Inflammatory macrophage treated with lipopolysaccharide for 1 hour (primary cell): ENCODE measurements around the gene RADIL.

Source experiments
- DNase-seq, 2 donors: peaks; one replicate each; pipeline ENCODE4 v3.0.0-alpha.2; 2020 to 2022

The RADIL gene

DNA sequence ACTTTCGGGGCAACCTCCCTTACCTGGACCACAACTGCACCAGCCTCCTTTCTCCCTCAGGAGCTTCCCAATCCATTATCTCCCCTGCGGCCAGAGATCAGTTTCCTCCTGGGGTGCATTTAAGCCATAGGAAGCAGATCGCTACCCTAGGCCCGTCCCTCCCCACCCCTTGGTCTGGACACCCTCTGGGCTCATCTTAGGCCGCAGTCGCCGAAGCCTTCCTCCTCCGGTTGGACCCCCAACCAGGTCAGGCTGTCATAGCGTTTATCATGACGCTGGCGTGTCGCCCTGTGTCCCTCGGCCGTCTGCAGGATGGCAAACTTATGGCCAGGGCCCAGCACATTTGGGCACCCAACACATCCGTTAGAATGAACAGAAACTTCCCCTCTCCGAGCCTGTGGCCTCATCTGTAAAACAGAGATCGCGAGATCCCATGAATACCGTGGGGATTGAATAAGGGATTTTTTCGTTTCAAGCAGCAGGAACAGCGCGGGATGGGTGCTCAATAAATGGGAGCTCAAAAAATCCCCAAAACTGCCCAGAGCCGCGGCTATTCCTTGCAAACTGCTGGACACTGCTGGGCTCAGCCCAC, 108.8 kb downstream of the RADIL start:
- peak; percentile 71 to 79 for DNase-seq

GRCh38 chr7:4774007-4774406, 109.5 kb downstream of the RADIL start:
- no peak for DNase-seq

DNA sequence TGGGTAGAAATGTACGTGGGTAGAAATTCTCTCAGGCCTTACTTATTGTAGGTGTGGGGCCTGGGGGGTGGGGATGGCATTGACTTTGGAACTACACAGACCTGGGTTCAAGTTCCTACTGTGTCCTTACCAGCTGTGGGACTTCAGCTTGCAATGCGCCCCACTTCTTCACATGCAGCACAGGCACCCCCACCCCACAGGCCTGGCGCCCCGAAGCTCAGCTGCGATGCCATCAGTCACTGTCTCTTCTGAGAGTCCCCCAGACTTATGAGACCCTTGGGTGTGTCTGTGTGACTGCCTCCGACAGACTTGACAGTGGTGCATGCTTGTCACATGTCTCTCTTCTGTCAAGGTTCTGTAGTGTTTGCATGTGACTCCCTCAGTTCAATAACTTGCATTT, 111.2 kb downstream of the RADIL start:
- no peak for DNase-seq

- no peak for DNase-seq
Observed at GRCh38 chr7:4771737-4772136, 111.8 kb downstream of the RADIL start.

DNA sequence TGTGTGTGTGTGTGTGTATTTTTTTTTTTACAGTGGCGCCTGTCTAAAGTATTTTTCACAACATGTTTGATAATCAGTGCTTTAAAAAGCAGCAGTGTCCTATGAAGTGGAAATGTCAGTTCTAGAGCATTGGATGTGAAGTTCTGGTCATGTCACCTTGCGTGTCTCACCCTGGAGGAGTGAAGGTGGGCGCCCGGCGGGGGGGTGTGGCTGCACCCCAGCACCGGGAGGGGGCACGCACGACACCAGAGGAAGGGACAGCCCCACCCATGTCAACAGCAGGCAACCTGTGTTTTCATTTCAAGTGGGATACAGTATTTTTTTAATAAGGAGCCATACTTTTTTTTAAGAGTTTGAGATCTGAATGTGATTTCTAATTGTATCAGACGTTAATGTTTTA, 112.6 kb downstream of the RADIL start:
- DNase-seq = no peak

GRCh38 chr7:4769761-4770160, 113.8 kb downstream of the RADIL start:
- DNase-seq = no peak

- DNase-seq = no peak
Observed at GRCh38 chr7:4768597-4769569, 114.6 kb downstream of the RADIL start.

DNA sequence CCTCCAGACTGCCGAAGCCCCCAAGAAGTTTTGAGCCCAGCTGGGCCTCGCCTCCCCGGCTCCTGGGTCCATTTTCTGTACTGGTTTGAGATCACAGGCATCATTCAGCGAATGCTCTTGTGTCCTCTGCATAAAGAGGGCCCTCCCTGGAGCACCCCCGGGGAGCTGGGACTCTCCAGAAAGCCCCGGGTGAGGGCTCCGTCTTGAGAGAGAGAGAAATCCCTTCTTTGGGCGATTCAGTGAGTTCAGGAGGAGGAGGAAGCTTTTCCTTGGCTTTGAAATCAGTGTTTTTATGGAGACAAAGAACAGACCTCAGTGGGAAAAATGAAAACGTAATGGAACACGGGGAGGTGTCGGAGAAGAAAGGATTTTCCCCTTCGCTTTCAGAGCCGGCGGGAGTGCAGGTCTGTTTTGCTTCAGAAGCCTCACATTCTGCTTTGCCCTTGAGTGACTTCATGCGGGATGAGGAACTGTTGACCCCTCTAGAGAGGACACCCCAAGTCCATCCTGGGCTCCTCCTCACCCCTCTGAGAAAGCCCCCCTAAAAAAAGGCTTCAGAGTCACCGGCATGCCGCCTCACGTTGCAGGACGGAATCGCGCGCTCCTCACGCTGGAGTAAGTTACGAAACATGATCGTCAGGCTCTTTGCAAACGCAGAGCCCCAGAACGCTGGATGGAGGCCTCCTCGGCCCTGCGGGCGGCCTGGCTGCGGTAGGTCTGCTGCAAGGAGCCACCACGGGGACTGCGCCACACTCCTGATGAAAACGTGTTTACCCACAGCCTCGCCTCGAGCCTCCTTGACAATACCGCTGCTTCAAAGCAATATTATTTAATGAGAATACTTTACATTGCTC, 116.6 kb downstream of the RADIL start:
- DNase-seq = no peak

DNA sequence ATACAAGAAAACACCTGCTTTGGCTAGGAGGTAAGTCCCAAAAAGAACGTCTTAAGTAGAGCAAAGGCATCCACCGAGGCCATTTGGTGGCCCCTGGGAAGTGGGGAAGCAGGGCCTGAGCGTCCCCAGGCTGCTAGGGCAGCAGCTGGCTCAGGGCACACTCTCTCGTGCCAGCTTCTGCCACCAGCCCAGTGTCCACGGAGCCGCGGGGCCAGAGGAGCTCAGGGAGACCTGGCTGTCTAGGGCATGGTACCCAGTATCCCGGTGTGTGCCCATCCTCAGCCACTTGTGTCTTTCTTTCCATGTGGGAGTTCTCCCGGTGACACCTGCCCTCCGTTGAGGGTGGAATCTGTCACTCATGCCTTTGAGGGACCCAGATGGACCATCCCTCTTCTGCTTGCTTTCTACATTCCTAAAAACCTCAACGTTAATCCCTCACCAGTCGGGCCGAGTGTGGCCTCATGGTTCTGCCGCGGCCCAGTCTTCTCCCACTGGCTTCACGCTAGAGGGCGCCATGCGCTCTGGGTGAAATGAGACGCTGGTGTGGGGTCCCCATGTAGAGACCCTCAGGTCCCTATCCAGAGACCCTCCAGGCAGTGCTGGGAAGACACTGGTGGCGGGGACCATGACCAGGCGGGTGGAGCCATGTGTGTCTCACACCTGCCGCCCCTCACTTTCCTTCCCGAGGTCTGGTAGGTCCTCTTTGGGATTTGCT, 117.6 kb downstream of the RADIL start:
- DNase-seq = no peak

- no peak for DNase-seq
Observed at GRCh38 chr7:4764402-4765007, 119.0 kb downstream of the RADIL start.

DNA sequence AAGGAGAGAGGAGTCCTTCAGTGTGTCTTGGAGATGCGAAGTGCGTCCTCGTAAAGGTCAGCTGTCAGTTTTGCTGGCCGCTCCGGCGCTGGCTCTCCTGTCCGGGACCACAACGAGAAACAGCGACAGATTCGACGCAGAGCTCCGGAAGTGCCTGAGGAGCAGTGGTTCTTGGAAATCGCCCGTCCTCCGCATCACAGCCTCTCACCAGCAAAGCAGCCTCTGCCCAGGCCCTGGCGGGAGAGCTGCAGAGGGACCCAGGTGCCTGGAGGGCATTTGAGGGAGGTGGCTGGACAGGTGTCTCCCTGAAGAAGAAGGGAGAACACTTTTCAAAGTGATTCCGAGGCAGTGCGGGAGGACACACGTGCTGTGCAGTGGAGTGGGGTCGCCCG, 119.7 kb downstream of the RADIL start:
- DNase-seq = no peak

GRCh38 chr7:4763091-4763793, 120.3 kb downstream of the RADIL start:
- no peak for DNase-seq

DNA sequence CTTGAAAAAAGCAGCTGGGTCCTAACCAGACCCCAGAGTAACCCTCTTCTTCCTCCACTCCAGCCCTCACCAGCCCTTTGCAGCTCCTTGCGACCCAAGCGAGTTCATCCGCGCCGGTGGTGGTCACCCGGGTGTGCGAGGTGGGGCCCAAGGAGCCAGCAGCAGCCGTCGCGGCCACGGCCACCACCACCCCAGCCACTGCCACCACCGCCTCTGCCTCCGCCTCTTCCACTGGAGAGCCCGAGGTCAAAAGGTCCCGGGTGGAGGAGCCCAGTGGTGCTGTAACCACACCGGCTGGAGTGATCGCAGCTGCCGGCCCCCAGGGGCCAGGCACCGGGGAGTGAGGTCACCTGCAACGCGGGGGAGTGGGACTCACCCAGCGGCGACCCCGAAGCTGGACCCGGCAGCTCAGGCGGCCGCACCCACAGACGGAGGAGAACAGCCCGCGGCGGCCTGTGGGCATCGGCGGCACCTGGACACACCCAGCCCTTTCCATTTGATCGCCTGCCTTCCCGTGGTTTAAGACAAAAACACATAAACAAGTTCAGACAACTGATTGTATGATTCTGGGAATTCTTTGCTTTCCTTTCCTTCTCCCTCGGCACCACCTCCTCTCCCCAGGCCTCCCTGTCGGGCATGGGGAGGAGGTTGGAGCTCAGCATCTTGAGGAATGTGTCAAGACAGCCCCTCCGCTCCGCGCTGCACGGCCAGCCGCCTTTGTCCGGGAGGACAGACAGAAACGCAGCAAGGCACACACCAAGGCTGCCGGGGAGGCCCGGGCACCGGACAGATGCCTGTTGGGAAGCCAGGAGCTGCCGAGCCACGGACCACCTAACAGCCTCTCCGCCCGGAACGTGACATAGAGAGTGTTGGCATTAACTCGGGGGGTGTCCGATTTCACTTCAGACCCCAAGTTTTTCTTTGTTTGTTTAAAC, 121.1 kb downstream of the RADIL start:
- no peak for DNase-seq

DNA sequence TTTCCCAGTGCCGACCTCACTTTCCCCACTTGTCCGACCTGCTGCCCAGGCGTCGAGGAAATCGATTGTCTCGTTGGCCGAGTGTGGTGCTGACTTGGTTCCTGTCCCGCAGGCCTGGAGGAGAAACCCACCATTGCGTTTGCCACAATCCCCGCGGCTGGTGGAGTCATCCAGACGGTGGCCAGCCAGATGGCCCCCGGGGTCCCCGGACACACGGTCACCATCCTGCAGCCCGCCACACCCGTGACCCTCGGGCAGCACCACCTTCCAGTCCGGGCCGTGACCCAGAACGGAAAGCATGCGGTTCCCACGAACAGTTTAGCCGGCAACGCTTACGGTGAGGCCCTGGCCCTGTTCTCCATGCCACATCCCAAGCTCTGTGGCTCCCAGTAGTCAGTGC, 122.6 kb downstream of the RADIL start:
- DNase-seq = no peak

- DNase-seq = no peak
Observed at GRCh38 chr7:4759211-4759610, 124.3 kb downstream of the RADIL start.

DNA sequence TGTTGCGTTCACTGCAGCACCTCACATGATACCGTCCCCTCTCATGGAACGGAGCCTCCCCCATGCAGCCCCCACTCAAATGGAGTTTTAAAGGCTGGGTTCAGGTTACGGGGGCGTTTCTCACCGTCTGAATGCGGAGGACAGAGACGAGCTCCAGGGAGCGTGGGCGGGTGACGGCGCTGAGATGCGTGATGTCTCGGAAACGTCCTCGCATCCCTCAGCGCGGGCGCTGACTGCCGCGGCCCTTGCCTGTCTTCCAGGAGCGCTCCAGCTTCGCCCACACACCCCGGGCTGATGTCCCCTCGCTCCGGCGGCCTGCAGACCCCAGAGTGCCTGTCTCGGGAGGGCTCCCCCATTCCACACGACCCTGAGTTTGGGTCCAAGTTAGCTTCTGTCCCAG, 124.7 kb downstream of the RADIL start:
- no peak for DNase-seq

DNA sequence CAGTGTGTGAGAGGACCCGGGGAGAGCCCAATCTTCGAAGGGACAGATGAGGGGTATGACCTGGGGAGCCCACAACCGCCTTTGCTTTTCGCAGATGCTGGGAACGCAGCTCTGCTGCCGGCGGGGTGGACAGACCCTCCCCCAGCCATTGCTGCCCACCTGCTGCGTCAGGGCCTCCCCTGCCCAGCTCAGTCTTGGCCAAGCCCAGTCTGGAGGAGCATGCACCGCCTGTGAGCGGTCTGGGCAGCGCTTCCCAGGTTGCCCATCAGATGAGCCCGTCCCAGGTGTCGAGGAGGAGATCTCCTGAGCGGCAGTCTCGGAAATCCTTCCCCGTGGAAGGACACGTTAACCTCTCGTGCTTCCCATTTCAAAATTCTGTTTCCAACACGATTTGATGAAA, 125.4 kb downstream of the RADIL start:
- DNase-seq = no peak

DNA sequence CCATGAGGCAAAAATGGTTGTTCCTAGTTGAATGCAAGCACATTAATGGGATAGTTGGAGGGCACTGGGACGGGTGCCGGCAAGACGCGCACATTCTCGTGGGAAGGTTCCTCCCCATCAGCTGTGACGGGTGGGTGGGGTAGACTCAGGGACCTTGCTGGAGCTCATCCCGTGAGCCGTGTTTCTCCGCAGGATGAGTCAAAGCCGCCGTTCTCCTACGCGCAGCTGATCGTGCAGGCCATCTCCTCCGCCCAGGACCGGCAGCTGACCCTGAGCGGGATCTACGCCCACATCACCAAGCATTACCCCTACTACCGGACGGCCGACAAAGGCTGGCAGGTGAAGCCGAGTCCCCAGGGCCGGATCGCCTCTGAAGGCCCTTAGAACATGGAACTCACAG, 128.5 kb downstream of the RADIL start:
- no peak for DNase-seq

DNA sequence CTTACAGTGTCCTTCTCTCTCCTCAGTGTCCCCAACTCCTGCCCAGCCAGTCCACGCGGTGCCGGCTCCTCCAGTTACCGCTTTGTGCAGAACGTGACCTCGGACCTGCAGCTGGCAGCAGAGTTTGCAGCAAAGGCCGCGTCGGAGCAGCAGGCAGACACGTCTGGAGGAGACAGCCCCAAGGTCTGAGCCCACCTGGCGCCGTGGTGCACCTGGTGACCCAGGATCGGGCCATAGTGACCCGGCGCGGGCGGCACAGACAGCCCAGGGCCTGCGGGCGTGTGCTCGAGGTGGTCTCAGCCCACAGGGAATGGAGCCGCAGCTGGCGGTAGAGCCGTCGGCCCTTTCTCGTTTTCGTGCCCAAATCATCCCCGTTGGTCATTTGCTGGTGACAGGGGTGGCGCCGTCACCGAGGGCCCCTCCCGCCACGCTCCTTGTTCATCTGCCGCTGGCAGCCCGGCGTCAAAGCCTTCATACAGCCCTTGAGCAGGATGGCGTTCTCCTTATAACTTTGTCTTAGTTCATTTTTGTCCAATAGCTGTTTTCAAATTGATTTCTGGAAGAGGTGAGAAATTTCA, 129.0 kb downstream of the RADIL start:
- DNase-seq = no peak
